Mucosa of rectum (tissue), 2 donors: ENCODE results near the gene LMO7.
A peak's percentile ranks its signal among the peaks of the same experiment; 100 is the strongest.

ENCODE experiments used
- H3K27ac ChIP-seq, 2 donors: one replicate each; pipeline ENCODE4 v1.7.0; 2013; ENCODE audit warnings: inconsistent platforms in 2 of 2, low read depth in 2 of 2, low read length in 2 of 2
- H3K27me3 ChIP-seq, 2 donors: one replicate each; pipeline ENCODE4 v1.7.0; 2013; ENCODE audit warnings: low read length in 2 of 2; ENCODE audit not compliant: control insufficient read depth in 2 of 2, insufficient read depth in 2 of 2
- H3K36me3 ChIP-seq, 2 donors: one replicate each; pipeline ENCODE4 v1.7.0; 2013; ENCODE audit warnings: low read length in 2 of 2; ENCODE audit not compliant: control insufficient read depth in 2 of 2, insufficient read depth in 2 of 2
- H3K4me1 ChIP-seq, 2 donors: one replicate each; pipeline ENCODE4 v1.7.0; 2013; ENCODE audit warnings: low read length in 2 of 2, mild to moderate bottlenecking in 1 of 2; ENCODE audit not compliant: control insufficient read depth in 2 of 2, insufficient read depth in 2 of 2
- H3K4me3 ChIP-seq, 2 donors: one replicate each; pipeline ENCODE4 v1.7.0; 2013; ENCODE audit warnings: low read length in 2 of 2
- H3K9ac ChIP-seq, 2 donors: one replicate each; pipeline ENCODE4 v1.7.0; 2013; ENCODE audit warnings: low read length in 2 of 2, low read depth in 1 of 2, mild to moderate bottlenecking in 1 of 2
- H3K9me3 ChIP-seq, 2 donors: one replicate each; pipeline ENCODE4 v1.7.0; 2013; ENCODE audit warnings: low read length in 2 of 2; ENCODE audit not compliant: control insufficient read depth in 2 of 2
- donor health status: healthy.
- donor health status: Normal muscosa, but diverticular disease.

Gene LMO7

GRCh38 chr13:75620020-75620419, 16.1 kb upstream of the LMO7 start:
- Histone ChIP-seq H3K9ac (no peak overlapping the region), H3K36me3 (no peaks in the 10 kb centered on the region), H3K4me1 (no peaks in the 10 kb centered on the region), H3K27me3 (no peaks in the 10 kb centered on the region), H3K4me3 (no peak overlapping the region), H3K9me3 (no peaks in the 10 kb centered on the region), H3K27ac (no peak overlapping the region)

GRCh38 chr13:75621147-75621546, 15.0 kb upstream of the LMO7 start:
- Histone ChIP-seq H3K27me3 (no peaks in the 10 kb centered on the region), H3K27ac (no peak overlapping the region), H3K9ac (no peak overlapping the region), H3K9me3 (no peaks in the 10 kb centered on the region), H3K36me3 (no peaks in the 10 kb centered on the region), H3K4me1 (no peaks in the 10 kb centered on the region), H3K4me3 (no peak overlapping the region)

- Histone ChIP-seq H3K27me3 (no peaks in the 10 kb centered on the region), H3K27ac (no peak overlapping the region), H3K9me3 (no peaks in the 10 kb centered on the region), H3K4me1 (no peaks in the 10 kb centered on the region), H3K9ac (no peak overlapping the region), H3K36me3 (no peaks in the 10 kb centered on the region), H3K4me3 (no peak overlapping the region)
Measured at GRCh38 chr13:75628801-75629200, 7.3 kb upstream of the LMO7 start.

GRCh38 chr13:75633285-75633684, 2.8 kb upstream of the LMO7 start:
- no peak overlapping the region for H3K27ac ChIP-seq
- peaks cover 0 to 2% of the 10 kb centered on the region in 2 donors for H3K27me3 ChIP-seq

GRCh38 chr13:75635101-75635827, 866 bp upstream of the LMO7 start:
- Histone ChIP-seq H3K9me3 (no peaks in the 10 kb centered on the region), H3K27ac (no peak overlapping the region), H3K27me3 (peaks cover 0 to 2% of the 10 kb centered on the region in 2 donors), H3K4me3 (peak overlapping the region; percentile 26 to 65), H3K36me3 (no peaks in the 10 kb centered on the region), H3K9ac (peak overlapping the region in 1 of 2 donors; percentile 62), H3K4me1 (peaks cover 6 to 12% of the 10 kb centered on the region in 2 donors)

More at GRCh38 chr13:75633285-75633684, 2.8 kb upstream of the LMO7 start:
- Histone ChIP-seq H3K9ac (no peak overlapping the region), H3K4me1 (peaks cover 6 to 12% of the 10 kb centered on the region in 2 donors), H3K9me3 (no peaks in the 10 kb centered on the region), H3K36me3 (no peaks in the 10 kb centered on the region), H3K4me3 (no peak overlapping the region)

GRCh38 chr13:75636436-75637180, 478 bp downstream of the LMO7 start:
- H3K27me3 ChIP-seq = peaks cover 0 to 2% of the 10 kb centered on the region in 2 donors
- H3K4me1 ChIP-seq = peaks cover 6 to 12% of the 10 kb centered on the region in 2 donors
- H3K9ac ChIP-seq = peak overlapping the region; percentile 59 to 60
- H3K27ac ChIP-seq = no peak overlapping the region
- H3K4me3 ChIP-seq = peak overlapping the region; percentile 65 to 83
- H3K36me3 ChIP-seq = no peaks in the 10 kb centered on the region
- H3K9me3 ChIP-seq = no peaks in the 10 kb centered on the region

GRCh38 chr13:75637181-75637750, 1.1 kb downstream of the LMO7 start:
- Histone ChIP-seq H3K4me1 (peaks cover 6 to 12% of the 10 kb centered on the region in 2 donors), H3K9me3 (no peaks in the 10 kb centered on the region), H3K36me3 (no peaks in the 10 kb centered on the region), H3K27ac (no peak overlapping the region), H3K4me3 (peak overlapping the region in 1 of 2 donors; percentile 52), H3K9ac (no peak overlapping the region), H3K27me3 (peaks cover 0 to 2% of the 10 kb centered on the region in 2 donors)

- Histone ChIP-seq H3K4me3 (no peak overlapping the region), H3K27me3 (peaks cover 0 to 2% of the 10 kb centered on the region in 2 donors), H3K27ac (no peak overlapping the region)
Measured at GRCh38 chr13:75639454-75639853, 3.3 kb downstream of the LMO7 start.

GRCh38 chr13:75641026-75641425, 4.9 kb downstream of the LMO7 start:
- H3K36me3 ChIP-seq = no peaks in the 10 kb centered on the region
- peaks cover 6% of the 10 kb centered on the region in 2 donors for H3K4me1 ChIP-seq
- no peak overlapping the region for H3K27ac ChIP-seq
- peaks cover 0 to 2% of the 10 kb centered on the region in 2 donors for H3K27me3 ChIP-seq
- H3K4me3 ChIP-seq = no peak overlapping the region
- no peaks in the 10 kb centered on the region for H3K9me3 ChIP-seq
- H3K9ac ChIP-seq = no peak overlapping the region

More at GRCh38 chr13:75639454-75639853, 3.3 kb downstream of the LMO7 start:
- no peak overlapping the region for H3K9ac ChIP-seq
- H3K36me3 ChIP-seq = no peaks in the 10 kb centered on the region
- peaks cover 6 to 12% of the 10 kb centered on the region in 2 donors for H3K4me1 ChIP-seq
- H3K9me3 ChIP-seq = no peaks in the 10 kb centered on the region

- no peaks in the 10 kb centered on the region for H3K9me3 ChIP-seq
- H3K27me3 ChIP-seq = no peaks in the 10 kb centered on the region
- no peak overlapping the region for H3K27ac ChIP-seq
- H3K36me3 ChIP-seq = no peaks in the 10 kb centered on the region
- H3K4me3 ChIP-seq = no peak overlapping the region
- no peak overlapping the region for H3K9ac ChIP-seq
- H3K4me1 ChIP-seq = no peaks in the 10 kb centered on the region
Measured at GRCh38 chr13:75643182-75643581, 7.1 kb downstream of the LMO7 start.
